ENCODE data around the gene AGPAT3.
"Not testable (repeated sequence)": the region's sequence is repeated elsewhere in the genome, so short reads cannot be mapped to it uniquely, and the experiment has no call there.

AGPAT3 gene

GRCh38 chr21:43890042-43890441 is 25.0 kb downstream of the AGPAT3 start:
- TF ChIP-seq, protein P1, sequence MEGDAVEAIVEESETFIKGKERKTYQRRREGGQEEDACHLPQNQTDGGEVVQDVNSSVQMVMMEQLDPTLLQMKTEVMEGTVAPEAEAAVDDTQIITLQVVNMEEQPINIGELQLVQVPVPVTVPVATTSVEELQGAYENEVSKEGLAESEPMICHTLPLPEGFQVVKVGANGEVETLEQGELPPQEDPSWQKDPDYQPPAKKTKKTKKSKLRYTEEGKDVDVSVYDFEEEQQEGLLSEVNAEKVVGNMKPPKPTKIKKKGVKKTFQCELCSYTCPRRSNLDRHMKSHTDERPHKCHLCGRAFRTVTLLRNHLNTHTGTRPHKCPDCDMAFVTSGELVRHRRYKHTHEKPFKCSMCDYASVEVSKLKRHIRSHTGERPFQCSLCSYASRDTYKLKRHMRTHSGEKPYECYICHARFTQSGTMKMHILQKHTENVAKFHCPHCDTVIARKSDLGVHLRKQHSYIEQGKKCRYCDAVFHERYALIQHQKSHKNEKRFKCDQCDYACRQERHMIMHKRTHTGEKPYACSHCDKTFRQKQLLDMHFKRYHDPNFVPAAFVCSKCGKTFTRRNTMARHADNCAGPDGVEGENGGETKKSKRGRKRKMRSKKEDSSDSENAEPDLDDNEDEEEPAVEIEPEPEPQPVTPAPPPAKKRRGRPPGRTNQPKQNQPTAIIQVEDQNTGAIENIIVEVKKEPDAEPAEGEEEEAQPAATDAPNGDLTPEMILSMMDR (IDR thresholded peaks at IDR 0.05; ENCODE audit: low read depth, low read length), result no peak

DNA sequence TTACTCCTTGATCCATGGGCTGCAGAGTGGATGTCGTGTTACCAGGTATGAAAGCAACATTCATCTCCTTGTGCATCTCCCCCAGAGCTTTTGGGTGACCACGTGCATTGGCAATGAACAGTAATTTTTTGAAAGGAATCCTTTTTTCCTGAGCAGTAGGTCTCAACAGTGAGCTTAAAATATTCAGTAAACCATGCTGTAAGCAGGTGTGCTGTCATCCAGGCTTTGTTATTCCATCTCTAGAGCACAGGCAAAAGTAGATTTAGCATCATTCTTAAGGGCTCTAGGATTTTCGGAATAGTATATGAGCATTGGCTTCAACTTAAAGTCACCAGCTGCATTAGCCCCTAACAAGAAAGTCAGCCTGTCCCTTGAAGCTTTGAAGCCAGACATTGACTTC is 27.3 kb downstream of the AGPAT3 start:
- TF ChIP-seq, protein P1 (IDR thresholded peaks at IDR 0.05; ENCODE audit: low read depth, low read length), result no peak
- DNase-seq (ENCODE audit: low read depth, low spot score), result no peak
- in situ Hi-C loops (cut with HindIII; ENCODE audit: low sequenced_read_pairs), result no loop called here
- H3K4me3 ChIP-seq (ENCODE audit: low read depth, low read length), result no peak overlapping the region

More at GRCh38 chr21:43890042-43890441, 25.0 kb downstream of the AGPAT3 start:
- in situ Hi-C loops (cut with HindIII; ENCODE audit: low sequenced_read_pairs), result no loop called here
- H3K4me3 ChIP-seq (ENCODE audit: low read depth, low read length), result no peak overlapping the region
- no peak for DNase-seq (ENCODE audit: low read depth, low spot score)

DNA sequence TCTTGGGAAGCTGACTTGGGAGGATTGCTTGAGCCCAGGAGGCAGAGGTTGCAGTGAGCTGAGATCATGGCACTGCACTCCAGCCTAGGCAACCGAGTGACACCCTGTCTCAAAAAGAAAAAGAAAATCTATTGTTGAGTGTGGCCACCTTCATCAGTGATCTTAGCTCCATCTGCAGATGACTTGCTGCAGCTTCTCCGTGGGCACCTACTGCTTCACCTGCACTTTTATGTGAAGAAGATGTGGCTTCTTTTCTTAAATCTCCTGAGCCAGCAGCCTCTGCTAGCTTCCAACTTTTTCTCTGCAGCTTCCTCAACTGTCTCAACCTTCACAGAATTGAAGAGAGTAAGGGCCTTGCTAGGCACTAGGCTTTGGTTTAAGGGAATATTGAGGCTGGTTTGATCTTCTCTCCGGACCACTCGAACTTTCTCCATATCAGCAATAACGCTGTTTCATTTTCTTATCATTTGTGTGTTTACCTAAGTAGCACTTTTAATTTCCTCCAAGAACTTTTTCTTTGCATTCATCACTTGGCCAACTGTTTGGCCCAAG is 28.0 kb downstream of the AGPAT3 start:
- in situ Hi-C loops (cut with HindIII; ENCODE audit: low sequenced_read_pairs), result no loop called here
- TF ChIP-seq, protein P1 (IDR thresholded peaks at IDR 0.05; ENCODE audit: low read depth, low read length), result no peak
- DNase-seq (ENCODE audit: low read depth, low spot score), result no peak
- no peak overlapping the region for H3K4me3 ChIP-seq (ENCODE audit: low read depth, low read length)

DNA sequence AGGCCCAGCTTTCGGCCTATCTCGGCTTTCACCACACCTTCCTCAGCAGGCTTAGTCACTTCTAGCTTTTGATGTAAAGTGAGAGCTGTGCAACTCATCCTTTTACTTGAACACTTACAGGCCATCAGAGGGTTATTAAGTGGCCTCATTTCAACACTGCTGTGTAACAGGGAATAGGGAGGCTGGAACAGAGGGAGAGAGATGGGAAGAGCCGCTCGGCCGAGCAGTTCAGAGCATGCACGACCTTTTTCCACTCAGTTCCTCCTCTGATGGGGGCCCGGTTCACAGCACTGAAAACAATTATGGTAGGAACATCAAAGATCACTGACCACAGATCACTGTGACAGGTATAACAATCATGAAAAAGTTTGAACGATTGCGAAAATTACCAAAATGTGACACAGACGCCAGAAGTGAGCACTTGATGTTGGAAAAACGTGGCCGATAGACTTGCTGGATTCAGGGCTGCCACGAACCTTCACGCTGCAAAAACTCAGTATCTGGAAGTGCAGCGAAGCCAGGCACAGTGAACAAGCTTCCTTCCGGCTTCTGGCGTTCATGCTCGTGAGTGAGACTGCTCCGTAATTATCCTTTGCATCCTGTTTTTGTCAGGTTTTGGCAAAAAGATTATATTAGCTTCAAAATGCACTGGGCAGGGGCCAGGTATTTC is 28.6 kb downstream of the AGPAT3 start:
- no peak overlapping the region for H3K4me3 ChIP-seq (ENCODE audit: low read depth, low read length)
- in situ Hi-C loops (cut with HindIII; ENCODE audit: low sequenced_read_pairs), result no loop called here
- DNase-seq (ENCODE audit: low read depth, low spot score), result no peak
- TF ChIP-seq, protein P1 (IDR thresholded peaks at IDR 0.05; ENCODE audit: low read depth, low read length), result no peak

GRCh38 chr21:43894206-43894577 is 29.2 kb downstream of the AGPAT3 start:
- H3K4me3 ChIP-seq (ENCODE audit: low read depth, low read length), result no peak overlapping the region
- TF ChIP-seq, protein P1 (IDR thresholded peaks at IDR 0.05; ENCODE audit: low read depth, low read length), result no peak
- in situ Hi-C loops (cut with HindIII; ENCODE audit: low sequenced_read_pairs), result no loop called here
- DNase-seq (ENCODE audit: low read depth, low spot score), result no peak

GRCh38 chr21:43895196-43895595 is 30.2 kb downstream of the AGPAT3 start:
- no peak for DNase-seq (ENCODE audit: low read depth, low spot score)
- TF ChIP-seq, protein P1 (IDR thresholded peaks at IDR 0.05; ENCODE audit: low read depth, low read length), result no peak
- no peak overlapping the region for H3K4me3 ChIP-seq (ENCODE audit: low read depth, low read length)
- in situ Hi-C loops (cut with HindIII; ENCODE audit: low sequenced_read_pairs), result no loop called here

DNA sequence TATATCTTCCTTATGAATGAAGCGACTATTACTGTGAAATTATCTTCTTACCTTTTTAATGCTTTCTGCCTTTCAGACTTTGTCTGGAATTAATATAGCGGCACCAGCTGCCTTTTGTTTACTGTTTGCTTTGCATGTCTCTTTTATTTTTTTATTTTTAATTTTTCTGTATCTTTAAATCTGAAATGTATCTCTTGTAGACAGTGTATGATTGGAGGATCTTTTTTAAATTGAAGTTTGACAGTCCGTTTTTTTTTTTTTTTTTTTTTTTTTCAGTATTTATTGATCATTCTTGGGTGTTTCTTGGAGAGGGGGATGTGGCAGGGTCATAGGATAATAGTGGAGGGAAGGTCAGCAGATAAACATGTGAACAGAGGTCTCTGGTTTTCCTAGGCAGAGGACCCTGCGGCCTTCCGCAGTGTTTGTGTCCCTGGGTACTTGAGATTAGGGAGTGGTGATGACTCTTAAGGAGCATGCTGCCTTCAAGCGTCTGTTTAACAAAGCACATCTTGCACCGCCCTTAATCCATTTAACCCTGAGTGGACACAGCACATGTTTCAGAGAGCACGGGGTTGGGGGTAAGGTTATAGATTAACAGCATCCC is 31.8 kb downstream of the AGPAT3 start:
- H3K4me3 ChIP-seq (ENCODE audit: low read depth, low read length); in situ Hi-C loops (cut with HindIII; ENCODE audit: low sequenced_read_pairs): not testable (repeated sequence)

More for the DNA sequence above, 31.8 kb downstream of the AGPAT3 start:
- not testable (repeated sequence) for DNase-seq (ENCODE audit: low read depth, low spot score)
